NCI-H187 treated with DMSO at 0.1 percent for 48 hours (cell line): ENCODE measurements around the gene HAGH.

Experiments used
- DNase-seq: peaks from one replicate; lab custom pipeline; 2025; lab: John Stamatoyannopoulos, UW

The HAGH gene

DNA sequence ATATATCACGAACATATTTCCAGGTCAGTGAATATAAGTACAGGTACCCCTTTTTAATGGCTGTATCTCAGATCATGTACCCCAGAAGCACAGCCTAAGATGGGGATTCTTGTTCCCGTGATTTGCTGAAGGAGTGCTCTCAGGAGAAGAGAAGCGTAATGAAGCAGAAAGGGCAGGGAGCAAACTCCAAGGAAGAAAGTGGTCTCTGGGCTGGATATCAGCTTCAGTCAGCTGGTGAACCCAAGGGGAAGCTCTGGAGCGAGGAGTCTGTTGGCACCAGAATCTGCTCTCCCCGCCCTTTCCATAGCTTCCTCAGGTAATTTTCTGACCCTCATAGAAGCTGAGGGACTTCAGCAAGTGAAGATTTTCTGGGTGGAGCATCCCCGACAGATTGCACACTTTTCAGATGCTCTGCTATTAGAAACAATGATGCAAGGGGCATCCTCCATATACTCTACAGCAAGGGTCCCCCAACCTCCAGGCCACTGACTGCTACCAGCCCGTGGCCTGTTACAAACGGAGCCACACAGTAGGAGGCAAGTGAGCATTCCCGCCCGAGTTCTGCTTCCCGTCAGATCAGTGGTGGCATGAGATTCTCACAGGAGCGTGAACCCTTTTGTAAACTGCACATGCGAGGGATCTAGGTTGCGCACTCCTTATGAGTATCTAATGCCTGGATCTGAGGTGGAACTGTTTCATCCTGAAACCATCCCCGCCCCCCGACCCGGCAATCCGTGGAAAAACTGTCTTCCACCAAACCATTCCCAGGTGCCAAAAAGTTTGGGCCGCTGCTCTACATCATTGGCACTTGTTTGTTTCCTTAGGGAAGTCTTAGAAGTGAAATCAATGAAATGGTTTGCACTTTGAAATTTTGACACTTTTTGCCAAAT is 4.8 kb upstream of the HAGH start:
- no peak for DNase-seq

GRCh38 chr16:1830213-1830612 is 3.6 kb upstream of the HAGH start:
- no peak for DNase-seq

- no peak for DNase-seq
Observed at GRCh38 chr16:1828645-1829410, 2.2 kb upstream of the HAGH start.

GRCh38 chr16:1825864-1826690 is 548 bp downstream of the HAGH start:
- no peak for DNase-seq

DNA sequence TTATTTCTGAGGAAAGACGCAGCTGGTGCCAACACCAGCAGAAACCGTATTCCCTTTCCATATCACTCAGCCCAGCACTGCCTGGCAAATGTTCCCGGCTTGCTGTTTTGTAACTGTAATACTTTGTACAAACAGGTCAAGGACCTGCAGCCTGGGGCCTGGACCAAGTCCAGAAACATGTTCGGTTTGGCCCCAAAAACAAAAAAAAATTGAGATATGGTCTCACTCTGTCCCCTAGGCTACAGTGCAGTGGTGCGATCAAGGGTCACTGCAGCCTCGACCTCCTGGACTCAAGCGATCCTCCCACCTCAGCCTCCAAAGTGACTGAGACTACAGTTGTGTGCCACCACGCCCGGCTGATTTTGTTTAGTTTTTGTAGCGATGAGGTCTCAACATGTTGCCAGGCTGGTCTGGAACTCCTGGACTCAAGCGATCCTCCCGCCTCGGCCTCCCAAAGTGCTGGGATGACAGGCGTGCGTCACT is 1.2 kb downstream of the HAGH start:
- no peak for DNase-seq

- no peak for DNase-seq
Observed at GRCh38 chr16:1823821-1824220, 2.8 kb downstream of the HAGH start.

GRCh38 chr16:1822801-1823200 is 3.8 kb downstream of the HAGH start:
- no peak for DNase-seq

DNA sequence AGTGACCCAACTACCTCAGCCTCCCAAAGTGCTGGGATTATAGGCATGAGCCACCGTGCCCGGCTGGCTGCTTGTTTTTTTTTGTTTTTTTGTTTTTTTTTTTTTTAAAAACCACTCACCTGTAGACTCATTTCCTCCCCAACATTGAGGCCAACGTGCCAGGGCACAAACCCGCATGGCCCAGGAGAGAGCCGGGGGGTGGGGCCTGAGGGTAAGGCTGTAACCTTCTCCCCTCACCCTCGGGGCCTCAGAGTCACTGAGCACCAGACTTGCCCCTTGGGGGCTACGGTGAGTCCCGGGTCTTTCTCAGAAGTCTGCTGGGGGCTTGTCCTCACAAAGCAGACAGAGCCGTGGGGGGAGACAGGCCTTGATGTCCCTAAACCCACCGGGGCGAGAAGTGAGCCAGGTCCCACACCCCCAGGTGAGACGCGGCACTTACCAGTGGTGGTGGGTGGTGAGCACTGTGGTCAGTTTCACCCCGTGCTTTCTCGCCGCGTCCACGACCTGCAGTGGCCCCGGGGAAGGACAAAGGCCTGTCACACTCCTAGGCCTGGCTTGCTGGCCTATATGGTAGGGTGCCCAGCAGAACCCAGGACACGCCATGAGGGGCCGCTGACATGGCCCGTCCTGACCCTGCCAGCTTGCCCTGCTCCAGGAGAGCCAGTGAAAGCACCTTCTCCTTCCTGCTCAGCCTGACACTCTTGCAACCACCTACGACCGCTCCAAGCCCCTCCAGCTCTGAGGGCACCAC is 4.6 kb downstream of the HAGH start:
- no peak for DNase-seq

GRCh38 chr16:1820946-1821290 is 5.7 kb downstream of the HAGH start:
- DNase-seq: no peak

DNA sequence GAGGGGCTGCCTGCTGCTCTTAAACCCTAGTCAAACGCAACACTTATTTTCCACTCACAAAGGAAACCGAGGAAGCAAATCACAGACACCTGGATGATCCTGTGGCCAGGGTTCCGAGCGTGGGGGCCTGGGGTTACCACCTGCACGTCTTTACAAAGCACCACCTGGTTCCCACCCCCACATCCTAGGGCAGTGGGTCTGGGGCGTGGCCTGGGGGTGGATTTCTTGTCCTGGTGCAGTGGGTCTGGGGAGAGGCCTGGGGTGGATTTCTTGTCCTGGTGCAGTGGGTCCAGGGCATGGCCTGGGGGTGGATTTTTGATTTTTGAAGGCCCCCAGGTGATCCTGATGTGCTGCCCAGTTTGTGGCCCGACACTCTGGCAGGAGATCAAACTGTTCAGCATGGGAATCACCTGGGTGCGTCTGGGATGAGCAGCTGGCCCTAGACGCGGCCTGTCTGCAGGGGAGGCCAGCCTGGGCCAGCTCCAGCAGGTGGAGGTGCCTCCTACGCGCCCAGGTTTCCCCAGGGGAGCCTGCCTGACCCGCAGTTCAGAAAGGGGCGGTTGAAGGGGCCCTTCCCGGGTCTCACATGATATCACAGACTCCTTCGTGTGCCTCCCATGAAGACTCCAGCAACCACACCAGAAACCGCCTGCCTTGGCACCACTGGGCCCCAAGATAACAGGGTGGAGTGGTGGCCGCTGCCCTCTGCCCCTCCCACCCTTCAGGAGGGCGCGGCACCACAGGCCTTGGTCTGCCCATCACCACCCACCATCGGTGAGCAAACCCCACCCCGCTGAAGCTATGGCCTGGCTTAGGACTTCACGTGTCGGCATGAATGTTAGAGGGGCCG is 6.3 kb downstream of the HAGH start:
- DNase-seq: no peak

DNA sequence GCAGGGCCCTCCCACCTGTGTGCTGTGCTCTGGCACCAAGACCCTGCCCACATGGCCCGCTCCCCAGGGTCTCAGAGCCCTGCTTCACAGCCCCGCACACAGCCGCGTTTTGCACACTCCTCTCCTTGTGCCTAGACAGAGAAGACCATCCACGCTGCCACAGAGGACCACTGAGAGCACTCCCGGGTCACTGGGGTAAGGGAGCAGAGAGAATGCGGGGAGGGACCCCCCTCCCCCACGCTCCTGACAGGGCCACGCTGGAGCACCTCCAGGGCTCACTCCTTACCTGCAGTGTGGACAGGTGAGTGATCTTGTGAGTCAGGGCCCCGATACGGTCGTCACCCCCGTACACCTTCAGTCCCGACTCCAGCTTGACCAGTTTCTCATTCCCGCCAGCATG is 7.0 kb downstream of the HAGH start:
- no peak for DNase-seq

GRCh38 chr16:1818873-1819525 is 7.6 kb downstream of the HAGH start:
- DNase-seq: no peak

DNA sequence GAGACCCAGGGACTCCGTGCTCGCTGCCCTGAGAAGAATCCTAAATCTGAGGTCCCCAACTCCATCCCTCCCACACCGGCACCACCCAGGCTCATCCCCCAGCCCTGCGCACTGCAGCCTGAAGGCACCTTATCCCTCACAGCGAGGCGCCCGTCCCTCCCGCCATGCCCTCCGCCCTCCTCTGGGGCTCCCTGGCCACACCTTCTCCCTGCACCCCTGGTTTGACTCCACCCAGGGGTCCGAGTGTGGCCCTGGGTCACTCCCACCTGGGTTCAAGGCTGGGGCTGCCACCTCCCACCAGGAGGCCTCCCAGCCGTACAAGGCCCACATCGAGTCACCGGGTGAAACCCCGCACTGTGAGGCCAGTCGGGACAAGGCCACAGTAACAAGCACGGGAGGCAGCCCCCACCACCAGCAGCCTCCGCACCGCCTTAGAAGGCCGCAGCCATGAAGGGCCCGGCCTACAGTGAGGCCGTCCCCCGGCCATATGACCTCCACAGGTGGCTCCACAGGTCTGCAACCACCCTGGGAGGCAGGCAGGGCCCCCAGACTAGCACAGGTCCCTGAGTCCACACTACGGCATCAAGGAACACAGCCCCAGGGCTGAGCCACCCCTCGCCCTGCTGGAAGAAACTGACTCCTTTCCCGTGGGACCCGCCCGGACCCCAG is 8.3 kb downstream of the HAGH start:
- DNase-seq: no peak

DNA sequence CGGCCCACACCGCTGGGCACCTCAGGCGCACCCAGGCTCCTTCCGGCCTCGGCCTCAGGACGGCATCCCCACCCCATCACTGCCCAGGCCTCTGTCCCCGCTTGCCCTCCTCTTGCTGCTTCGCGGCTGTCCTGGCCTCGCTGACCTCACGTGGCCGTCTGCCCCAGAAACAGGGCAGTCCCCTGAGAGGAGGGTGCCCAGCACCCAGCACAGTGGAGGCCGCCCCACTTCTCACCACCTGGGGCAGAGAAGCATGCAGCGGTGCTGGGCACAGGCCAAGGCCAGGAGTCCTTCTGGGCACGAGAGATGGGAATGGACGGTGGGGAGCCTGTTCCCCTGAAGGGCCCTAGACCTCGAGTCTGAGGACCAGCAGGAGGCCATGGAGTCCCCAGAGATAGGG is 8.9 kb downstream of the HAGH start:
- DNase-seq: no peak

- no peak for DNase-seq
Observed at GRCh38 chr16:1817276-1817589, 9.4 kb downstream of the HAGH start.

DNA sequence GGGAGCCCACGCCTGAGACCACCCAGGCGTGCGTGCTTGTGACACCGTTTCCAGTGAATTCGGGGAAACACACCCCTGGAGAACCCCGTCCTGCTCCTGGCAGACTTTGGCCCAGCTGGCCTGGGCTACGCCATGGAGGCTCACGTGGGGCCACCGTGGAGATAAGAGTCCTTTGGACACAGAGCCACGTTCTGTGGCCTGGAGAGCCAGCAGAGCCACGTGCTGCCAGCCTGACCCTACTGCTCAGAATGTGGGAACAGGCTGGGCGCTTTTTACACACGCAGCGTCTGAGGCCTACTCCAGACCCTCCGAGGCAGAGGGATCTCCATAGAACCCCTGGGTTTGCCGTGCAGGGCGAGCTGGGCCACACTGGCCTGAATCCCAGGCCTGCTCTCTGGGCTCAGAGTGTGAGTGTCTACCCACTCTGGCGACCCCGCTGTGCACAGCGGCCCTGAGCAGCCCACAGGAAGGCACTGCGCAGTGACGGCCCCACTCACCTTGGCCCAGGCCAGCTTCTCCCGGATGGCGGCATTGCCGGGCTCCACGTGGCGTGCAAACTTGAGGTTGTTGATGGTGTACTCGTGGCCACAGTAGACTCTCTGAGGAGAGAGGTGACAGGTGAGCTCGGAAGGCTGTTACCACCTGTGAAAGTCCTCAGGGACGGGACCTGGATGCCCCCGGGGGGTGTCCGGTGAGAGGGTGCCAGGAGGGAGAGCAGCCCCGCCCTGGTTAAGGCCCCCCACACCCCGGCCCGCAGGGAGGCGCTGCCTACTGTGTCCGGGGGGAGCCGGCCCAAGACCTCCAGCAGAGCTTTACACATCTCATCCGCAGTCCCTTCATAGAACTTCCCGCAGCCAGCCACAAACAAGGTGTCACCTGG is 10.0 kb downstream of the HAGH start:
- no peak for DNase-seq

DNA sequence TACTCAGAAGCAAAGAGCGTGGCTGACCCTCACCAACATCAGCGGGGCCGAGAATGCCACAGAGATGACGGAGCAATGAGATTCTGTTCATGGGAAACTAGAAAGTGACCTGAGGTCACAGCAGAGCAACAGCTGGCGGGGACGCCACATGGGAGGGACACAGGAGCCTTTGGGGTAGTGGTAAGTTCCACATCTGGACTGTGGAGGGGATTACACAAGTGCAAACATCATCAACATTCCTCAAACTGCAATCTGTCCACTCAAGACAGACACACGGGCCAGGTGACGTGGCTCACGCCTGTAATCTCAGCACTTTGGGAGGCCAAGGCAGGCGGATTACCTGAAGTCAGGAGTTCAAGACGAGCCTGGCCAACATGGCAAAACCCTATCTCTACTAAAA is 11.2 kb downstream of the HAGH start:
- no peak for DNase-seq

DNA sequence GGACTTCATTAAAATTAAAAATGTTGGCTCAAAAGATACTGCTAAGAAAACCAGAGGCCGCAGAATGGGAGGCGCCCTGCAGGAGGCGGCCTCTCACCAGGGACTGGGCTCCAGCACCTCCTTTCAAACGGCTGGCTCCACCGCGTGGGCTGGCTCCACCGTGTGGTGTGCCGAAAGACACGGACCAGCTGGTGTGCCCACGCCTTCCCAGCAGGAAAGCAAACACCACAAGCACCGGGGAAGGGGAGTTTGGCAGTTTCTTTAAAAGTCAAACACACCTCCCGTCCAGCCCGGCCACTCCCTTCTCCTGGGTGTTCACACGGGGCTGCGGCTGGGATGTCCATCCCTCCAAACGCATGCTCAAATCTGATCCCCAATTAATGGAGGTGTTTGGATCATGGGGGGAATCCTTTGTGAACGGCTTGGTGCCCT is 13.9 kb downstream of the HAGH start:
- DNase-seq: no peak

DNA sequence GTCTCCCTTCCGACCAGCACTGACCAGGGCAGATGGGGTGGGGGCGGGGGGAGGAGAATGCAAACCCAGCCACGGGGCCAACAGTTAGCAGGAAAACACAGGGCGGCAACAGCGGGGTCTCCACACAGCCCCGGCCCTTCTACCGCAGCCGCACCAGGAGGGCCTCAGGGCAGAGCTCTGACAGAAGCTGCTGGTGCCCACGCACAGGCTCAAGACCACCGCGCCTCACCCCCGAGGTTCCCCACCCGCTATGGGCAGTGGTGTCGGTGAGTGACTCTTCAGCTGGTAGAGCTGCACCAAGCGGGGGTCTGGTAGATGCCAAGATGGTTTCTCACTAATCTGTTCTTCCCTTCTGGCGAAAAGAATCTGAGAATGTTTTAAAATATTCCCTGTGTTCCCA is 16.1 kb downstream of the HAGH start:
- DNase-seq: no peak
